Subcutaneous adipose tissue (tissue), 4 donors: ENCODE data around the gene RTN4RL2. TPM values are rescaled to one million over a fixed set of nuclear protein-coding genes. Genes with fewer than 3 reads are reported as not detected.

Experiments used
- CTCF ChIP-seq: fragments of 450-650 bp; IDR thresholded peaks from one replicate; pipeline ENCODE4 v1.5.1; 2016; ENCODE audit warnings: low read depth, mild to moderate bottlenecking, control low read depth, antibody characterized with exemption, moderate library complexity
- total RNA-seq, 4 donors: library from RNA; depleted of rRNA; stranded (reverse); fragments of >200 nt; gene quantifications; one replicate each; pipeline ENCODE4 v1.1.0, GENCODE V29; 2016

Gene RTN4RL2
- total RNA-seq, 4 donors from 2014 or later = 0.38 to 0.82 (median 0.68) TPM; not detected in 1

GRCh38 chr11:57421066-57421465 lies 39.3 kb upstream of the RTN4RL2 start:
- TF ChIP-seq CTCF = no peak

GRCh38 chr11:57421805-57422204 lies 38.5 kb upstream of the RTN4RL2 start:
- TF ChIP-seq CTCF = no peak

- no peak for TF ChIP-seq CTCF
Observed at GRCh38 chr11:57422669-57423068, 37.7 kb upstream of the RTN4RL2 start.

- no peak for TF ChIP-seq CTCF
Observed at GRCh38 chr11:57424137-57424791, 36.1 kb upstream of the RTN4RL2 start.

- no peak for TF ChIP-seq CTCF
Observed at GRCh38 chr11:57424792-57425564, 35.4 kb upstream of the RTN4RL2 start.

GRCh38 chr11:57425565-57426438 lies 34.5 kb upstream of the RTN4RL2 start:
- TF ChIP-seq CTCF = no peak
